Amygdala (tissue), 56 donors: ENCODE measurements around the gene GPD1L.
"Not testable (repeated sequence)": the region's sequence is repeated elsewhere in the genome, so short reads cannot be mapped to it uniquely, and the experiment has no call there.

Experiments used
- DNase-seq, 56 donors: peaks; one replicate each; lab custom pipeline; 2025; lab: John Stamatoyannopoulos, UW

The GPD1L gene

GRCh38 chr3:32176989-32177701, 70.7 kb downstream of the GPD1L start:
- DNase-seq, result no peak

GRCh38 chr3:32177702-32178198, 71.3 kb downstream of the GPD1L start:
- DNase-seq, result peak in 2 of 56 donors; percentile 4 to 21

- DNase-seq, result no peak
Observed at GRCh38 chr3:32180141-32180784, 73.8 kb downstream of the GPD1L start.

- DNase-seq, result no peak
Observed at GRCh38 chr3:32181365-32181764, 74.9 kb downstream of the GPD1L start.

- no peak for DNase-seq
Observed at GRCh38 chr3:32181796-32182195, 75.4 kb downstream of the GPD1L start.

- no peak for DNase-seq
Observed at GRCh38 chr3:32184187-32184730, 77.8 kb downstream of the GPD1L start.

GRCh38 chr3:32186097-32186496, 79.7 kb downstream of the GPD1L start:
- DNase-seq, result no peak

GRCh38 chr3:32186876-32187275, 80.5 kb downstream of the GPD1L start:
- no peak for DNase-seq

- DNase-seq, result no peak
Observed at GRCh38 chr3:32189693-32190092, 83.3 kb downstream of the GPD1L start.

- not testable (repeated sequence) for DNase-seq
Observed at GRCh38 chr3:32190556-32190955, 84.1 kb downstream of the GPD1L start.

GRCh38 chr3:32193101-32193500, 86.7 kb downstream of the GPD1L start:
- no peak for DNase-seq

- DNase-seq, result no peak
Observed at GRCh38 chr3:32194653-32195052, 88.2 kb downstream of the GPD1L start.

- no peak for DNase-seq
Observed at GRCh38 chr3:32195995-32196540, 89.6 kb downstream of the GPD1L start.

- DNase-seq, result no peak
Observed at GRCh38 chr3:32197991-32198390, 91.6 kb downstream of the GPD1L start.

- DNase-seq, result no peak
Observed at GRCh38 chr3:32198714-32199113, 92.3 kb downstream of the GPD1L start.

- DNase-seq, result no peak
Observed at GRCh38 chr3:32200490-32200889, 94.1 kb downstream of the GPD1L start.

- DNase-seq, result no peak
Observed at GRCh38 chr3:32200992-32201758, 94.8 kb downstream of the GPD1L start.

GRCh38 chr3:32202496-32202895, 96.1 kb downstream of the GPD1L start:
- no peak for DNase-seq

GRCh38 chr3:32203854-32204253, 97.4 kb downstream of the GPD1L start:
- DNase-seq, result no peak

GRCh38 chr3:32208447-32208846, 102.0 kb downstream of the GPD1L start:
- no peak for DNase-seq

GRCh38 chr3:32215185-32215584, 108.8 kb downstream of the GPD1L start:
- DNase-seq, result no peak
